Measurements from ENCODE around the gene SORCS2.
A peak's percentile ranks its signal among the peaks of the same experiment; 100 is the strongest.

The SORCS2 gene

DNA sequence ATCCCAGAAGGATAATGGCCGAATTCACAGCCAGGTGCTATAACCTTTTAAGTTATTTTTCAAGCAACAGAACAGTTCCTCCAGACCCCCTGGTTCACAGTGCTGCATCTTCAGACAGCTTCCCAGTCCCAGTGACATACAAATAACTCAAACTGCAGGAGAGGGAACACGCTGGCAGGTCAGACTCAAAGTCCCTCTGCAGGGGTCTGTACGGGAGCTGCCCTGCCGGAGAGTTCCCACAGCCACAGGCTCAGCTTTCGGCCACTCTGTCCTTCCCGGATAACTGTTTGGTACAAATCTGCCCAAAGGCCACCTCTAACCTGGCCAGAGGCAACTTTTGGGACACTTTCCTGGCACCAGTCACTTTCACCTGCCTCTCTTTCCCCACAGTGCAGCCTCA lies 517.1 kb downstream of the SORCS2 start:
- no peak overlapping the region for H2BK120ac ChIP-seq (ENCODE audit: low read depth, low read length)
- H2BK5ac ChIP-seq (ENCODE audit: low read depth, low read length, poor library complexity, severe bottlenecking): no peak overlapping the region
- H3K4me3 ChIP-seq (ENCODE audit: insufficient read depth in 1 of 2, low read depth in 1 of 2, low read length in 2 of 2): no peak overlapping the region
- peaks cover 17 to 23% of the 10 kb centered on the region in 2 experiments for H3K27me3 ChIP-seq (ENCODE audit: control insufficient read depth in 1 of 2, insufficient read depth in 1 of 2, low read length in 2 of 2)
- H3K9me3 ChIP-seq (ENCODE audit: control insufficient read depth, low read length): no peaks in the 10 kb centered on the region
- peaks cover 18% of the 10 kb centered on the region for H3K4me1 ChIP-seq (ENCODE audit: control insufficient read depth, insufficient read depth, low read depth, low read length)
- DNase-seq: no peak
- H3K4me2 ChIP-seq (ENCODE audit: low read length, poor library complexity, severe bottlenecking): no peak overlapping the region
- no peak overlapping the region for H2BK15ac ChIP-seq (ENCODE audit: low read depth, poor library complexity, severe bottlenecking)
- H4K91ac ChIP-seq (ENCODE audit: low read length): no peak overlapping the region
- H2AK5ac ChIP-seq (ENCODE audit: low read length, severe bottlenecking): no peak overlapping the region
- H3K14ac ChIP-seq (ENCODE audit: low read length in 2 of 2): no peak overlapping the region
- 90% methylated on average over 6 of the region's 6 CpGs for WGBS
- H3K18ac ChIP-seq (ENCODE audit: low read depth in 1 of 2, low read length in 2 of 2): no peak overlapping the region
- peaks cover 0 to 8% of the 10 kb centered on the region in 2 experiments for H3K36me3 ChIP-seq (ENCODE audit: control insufficient read depth in 1 of 2, insufficient read depth in 2 of 2, low read depth in 1 of 2, low read length in 2 of 2)
- no peak overlapping the region for H3K27ac ChIP-seq (ENCODE audit: low read length, poor library complexity, severe bottlenecking)
- H3K79me1 ChIP-seq (replicated peaks; ENCODE audit: low read length, poor library complexity, severe bottlenecking): no peaks in the 10 kb centered on the region
- no peak overlapping the region for H3K23ac ChIP-seq (ENCODE audit: low read length in 2 of 2)
- no peak overlapping the region for H3K9ac ChIP-seq (ENCODE audit: low read length)
- H4K8ac ChIP-seq (ENCODE audit: low read length): no peak overlapping the region
- H3K4ac ChIP-seq (ENCODE audit: low read depth in 1 of 2, low read length in 2 of 2): no peak overlapping the region
- H2AFZ ChIP-seq (ENCODE audit: low read depth, low read length): no peak overlapping the region
- H2BK12ac ChIP-seq (ENCODE audit: low read length in 2 of 2): peak overlapping the region in 1 of 2 experiments; percentile 25

DNA sequence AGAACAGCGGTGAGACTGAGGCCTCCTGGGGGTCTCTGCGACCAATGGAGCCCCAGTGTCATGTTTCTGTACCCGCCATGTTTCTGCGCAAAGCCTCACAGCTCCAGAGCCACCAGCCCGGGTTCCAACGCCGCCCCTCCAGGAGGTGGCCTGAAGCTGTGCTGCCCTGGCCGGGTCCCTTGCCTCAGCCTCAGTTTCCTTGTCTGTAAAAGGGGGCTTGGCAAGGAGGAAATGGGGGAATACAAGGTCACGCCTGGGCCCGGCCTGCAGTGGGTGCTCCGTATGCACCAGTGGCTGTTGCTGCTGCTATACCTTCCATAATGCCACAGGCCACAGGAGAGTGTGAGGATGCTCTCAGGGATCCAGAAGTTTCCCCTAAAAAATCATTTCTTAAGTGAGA lies 517.8 kb downstream of the SORCS2 start:
- Histone ChIP-seq H3K27ac (ENCODE audit: low read length, poor library complexity, severe bottlenecking) (no peak overlapping the region), H3K9ac (ENCODE audit: low read length) (no peak overlapping the region), H4K91ac (ENCODE audit: low read length) (no peak overlapping the region), H3K4me3 (ENCODE audit: insufficient read depth in 1 of 2, low read depth in 1 of 2, low read length in 2 of 2) (no peak overlapping the region), H4K8ac (ENCODE audit: low read length) (no peak overlapping the region), H3K27me3 (ENCODE audit: control insufficient read depth in 1 of 2, insufficient read depth in 1 of 2, low read length in 2 of 2) (peaks cover 21 to 22% of the 10 kb centered on the region in 2 experiments), H3K4ac (ENCODE audit: low read depth in 1 of 2, low read length in 2 of 2) (no peak overlapping the region), H3K18ac (ENCODE audit: low read depth in 1 of 2, low read length in 2 of 2) (no peak overlapping the region), H3K36me3 (ENCODE audit: control insufficient read depth in 1 of 2, insufficient read depth in 2 of 2, low read depth in 1 of 2, low read length in 2 of 2) (peaks cover 0 to 10% of the 10 kb centered on the region in 2 experiments), H2BK12ac (ENCODE audit: low read length in 2 of 2) (no peak overlapping the region), H2AK5ac (ENCODE audit: low read length, severe bottlenecking) (no peak overlapping the region), H3K23ac (ENCODE audit: low read length in 2 of 2) (no peak overlapping the region), H2AFZ (ENCODE audit: low read depth, low read length) (no peak overlapping the region), H3K4me1 (ENCODE audit: control insufficient read depth, insufficient read depth, low read depth, low read length) (peaks cover 17% of the 10 kb centered on the region), H3K4me2 (ENCODE audit: low read length, poor library complexity, severe bottlenecking) (no peak overlapping the region), H3K9me3 (ENCODE audit: control insufficient read depth, low read length) (no peaks in the 10 kb centered on the region), H2BK5ac (ENCODE audit: low read depth, low read length, poor library complexity, severe bottlenecking) (no peak overlapping the region), H2BK15ac (ENCODE audit: low read depth, poor library complexity, severe bottlenecking) (no peak overlapping the region), H3K79me1 (replicated peaks; ENCODE audit: low read length, poor library complexity, severe bottlenecking) (no peaks in the 10 kb centered on the region), H2BK120ac (ENCODE audit: low read depth, low read length) (no peak overlapping the region), H3K14ac (ENCODE audit: low read length in 2 of 2) (no peak overlapping the region)
- no peak for DNase-seq
- WGBS: 90% methylated on average over 11 of the region's 11 CpGs

DNA sequence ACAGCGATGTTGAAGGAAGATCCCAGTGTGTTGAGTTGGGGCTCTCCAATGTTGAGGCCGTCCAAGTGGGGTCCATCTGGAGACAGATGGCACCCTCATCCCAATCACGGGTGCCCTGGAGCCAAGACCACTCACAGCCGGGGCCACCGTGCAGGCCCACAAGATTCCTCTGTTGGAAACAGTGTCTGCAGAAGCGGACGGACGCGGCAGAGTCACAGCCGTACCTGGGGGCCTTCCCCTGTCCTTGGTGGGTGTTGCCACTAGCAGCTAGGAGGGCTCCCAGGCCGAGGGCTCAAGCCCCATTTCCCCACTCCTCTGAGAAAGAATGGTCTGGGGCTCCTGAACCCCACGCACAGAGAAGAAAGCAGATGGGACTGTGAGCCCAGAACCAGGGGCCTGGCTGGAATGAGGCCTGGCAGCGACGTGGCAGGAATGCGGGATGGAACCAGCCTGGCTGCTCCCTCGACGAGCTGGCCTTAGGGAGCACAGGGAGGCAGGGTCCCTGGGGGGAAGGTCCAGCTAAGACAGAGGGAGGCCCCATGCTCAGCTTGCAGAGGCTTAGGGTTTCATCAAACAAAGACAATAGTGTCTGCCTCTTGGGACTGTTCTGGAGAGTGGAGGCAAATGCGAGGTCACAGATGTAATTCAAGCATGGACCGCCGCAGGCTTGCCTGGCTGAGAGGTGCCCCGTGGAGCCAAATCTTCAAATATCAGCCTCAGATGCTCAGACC lies 518.4 kb downstream of the SORCS2 start:
- Histone ChIP-seq H2BK15ac (ENCODE audit: low read depth, poor library complexity, severe bottlenecking) (no peak overlapping the region), H3K4me2 (ENCODE audit: low read length, poor library complexity, severe bottlenecking) (no peak overlapping the region), H3K79me1 (replicated peaks; ENCODE audit: low read length, poor library complexity, severe bottlenecking) (no peaks in the 10 kb centered on the region), H3K27me3 (ENCODE audit: control insufficient read depth in 1 of 2, insufficient read depth in 1 of 2, low read length in 2 of 2) (peaks cover 18 to 21% of the 10 kb centered on the region in 2 experiments), H3K9me3 (ENCODE audit: control insufficient read depth, low read length) (no peaks in the 10 kb centered on the region), H2AK5ac (ENCODE audit: low read length, severe bottlenecking) (no peak overlapping the region), H3K4me1 (ENCODE audit: control insufficient read depth, insufficient read depth, low read depth, low read length) (peaks cover 14% of the 10 kb centered on the region), H3K4ac (ENCODE audit: low read depth in 1 of 2, low read length in 2 of 2) (peak overlapping the region in 1 of 2 experiments; percentile 18), H3K18ac (ENCODE audit: low read depth in 1 of 2, low read length in 2 of 2) (no peak overlapping the region), H3K9ac (ENCODE audit: low read length) (no peak overlapping the region), H4K91ac (ENCODE audit: low read length) (no peak overlapping the region), H2AFZ (ENCODE audit: low read depth, low read length) (no peak overlapping the region), H3K14ac (ENCODE audit: low read length in 2 of 2) (no peak overlapping the region), H3K4me3 (ENCODE audit: insufficient read depth in 1 of 2, low read depth in 1 of 2, low read length in 2 of 2) (no peak overlapping the region), H3K23ac (ENCODE audit: low read length in 2 of 2) (no peak overlapping the region), H2BK120ac (ENCODE audit: low read depth, low read length) (no peak overlapping the region), H4K8ac (ENCODE audit: low read length) (no peak overlapping the region), H2BK12ac (ENCODE audit: low read length in 2 of 2) (no peak overlapping the region), H3K27ac (ENCODE audit: low read length, poor library complexity, severe bottlenecking) (no peak overlapping the region), H2BK5ac (ENCODE audit: low read depth, low read length, poor library complexity, severe bottlenecking) (no peak overlapping the region), H3K36me3 (ENCODE audit: control insufficient read depth in 1 of 2, insufficient read depth in 2 of 2, low read depth in 1 of 2, low read length in 2 of 2) (peaks cover 0 to 10% of the 10 kb centered on the region in 2 experiments)
- WGBS: 91% methylated on average over 21 of the region's 21 CpGs
- no peak for DNase-seq

DNA sequence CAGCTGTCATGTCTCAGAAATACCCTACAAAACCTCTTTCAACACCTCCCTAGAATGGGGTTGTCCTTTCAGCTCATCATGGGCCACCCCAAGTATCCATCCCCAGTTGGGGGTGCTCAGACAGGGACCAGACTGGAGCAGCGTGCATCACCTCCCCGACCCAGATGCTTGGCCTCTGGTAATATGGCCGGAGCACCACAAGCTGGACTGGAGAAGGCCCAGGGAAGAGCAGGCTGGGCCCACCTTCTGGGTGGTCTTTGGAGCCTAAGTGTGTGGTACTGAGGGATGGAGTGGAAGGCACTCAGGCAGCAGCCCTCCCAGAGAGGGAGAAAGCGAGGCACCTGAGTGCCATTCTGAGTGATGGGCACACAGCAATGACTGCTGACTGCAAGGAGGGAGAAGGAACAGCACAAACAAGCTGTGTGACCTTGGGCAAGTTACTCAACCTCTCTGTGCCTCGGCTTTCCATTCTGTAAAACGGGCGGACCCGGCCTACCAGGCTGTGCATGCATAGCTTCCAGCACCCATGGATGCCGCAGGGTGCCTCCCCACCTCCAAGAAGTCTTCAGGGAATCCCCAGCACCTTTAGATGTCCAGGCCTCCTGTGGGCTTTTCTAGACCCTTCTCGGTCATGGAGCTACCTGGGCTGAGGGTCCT lies 519.1 kb downstream of the SORCS2 start:
- Histone ChIP-seq H2AK5ac (ENCODE audit: low read length, severe bottlenecking) (no peak overlapping the region), H3K9me3 (ENCODE audit: control insufficient read depth, low read length) (no peaks in the 10 kb centered on the region), H3K4me3 (ENCODE audit: insufficient read depth in 1 of 2, low read depth in 1 of 2, low read length in 2 of 2) (no peak overlapping the region), H4K8ac (ENCODE audit: low read length) (peak overlapping the region; percentile 12), H3K4me2 (ENCODE audit: low read length, poor library complexity, severe bottlenecking) (no peak overlapping the region), H2BK15ac (ENCODE audit: low read depth, poor library complexity, severe bottlenecking) (no peak overlapping the region), H3K4me1 (ENCODE audit: control insufficient read depth, insufficient read depth, low read depth, low read length) (peaks cover 14% of the 10 kb centered on the region), H2BK12ac (ENCODE audit: low read length in 2 of 2) (no peak overlapping the region), H3K9ac (ENCODE audit: low read length) (no peak overlapping the region), H2BK5ac (ENCODE audit: low read depth, low read length, poor library complexity, severe bottlenecking) (no peak overlapping the region), H3K27me3 (ENCODE audit: control insufficient read depth in 1 of 2, insufficient read depth in 1 of 2, low read length in 2 of 2) (peaks cover 25 to 26% of the 10 kb centered on the region in 2 experiments), H3K18ac (ENCODE audit: low read depth in 1 of 2, low read length in 2 of 2) (no peak overlapping the region), H3K4ac (ENCODE audit: low read depth in 1 of 2, low read length in 2 of 2) (no peak overlapping the region), H3K36me3 (ENCODE audit: control insufficient read depth in 1 of 2, insufficient read depth in 2 of 2, low read depth in 1 of 2, low read length in 2 of 2) (peaks cover 0 to 10% of the 10 kb centered on the region in 2 experiments), H3K79me1 (replicated peaks; ENCODE audit: low read length, poor library complexity, severe bottlenecking) (no peaks in the 10 kb centered on the region), H3K14ac (ENCODE audit: low read length in 2 of 2) (no peak overlapping the region), H4K91ac (ENCODE audit: low read length) (no peak overlapping the region), H2AFZ (ENCODE audit: low read depth, low read length) (no peak overlapping the region), H3K23ac (ENCODE audit: low read length in 2 of 2) (no peak overlapping the region), H3K27ac (ENCODE audit: low read length, poor library complexity, severe bottlenecking) (no peak overlapping the region), H2BK120ac (ENCODE audit: low read depth, low read length) (no peak overlapping the region)
- no peak for DNase-seq
- 93% methylated on average over 10 of the region's 10 CpGs for WGBS

All from mesenchymal stem cell (in vitro differentiated cells and primary cell).